Hematopoietic multipotent progenitor cell (in vitro differentiated cells): ENCODE measurements around the gene URI1. TPM values are rescaled to one million over a fixed set of nuclear protein-coding genes. Genes with fewer than 3 reads are reported as not detected.

Experiments used
- DNase-seq, 3 donors: peaks; one replicate each; pipeline ENCODE4 v3.0.0-alpha.2; 2011 to 2015; ENCODE audit warnings: low read depth in 2 of 3, low spot score in 2 of 3
- total RNA-seq: library from RNA; depleted of rRNA; stranded (reverse); fragments of >200 nt; gene quantifications from one replicate; pipeline ENCODE4 v1.2.3, GENCODE V29; 2012

URI1 gene
- total RNA-seq, 1 donor, result 27.5 TPM

GRCh38 chr19:29966588-29967249 is 24.7 kb downstream of the URI1 start:
- DNase-seq, result peak in 2 of 3 donors; percentile 45 to 59

- peak in 2 of 3 donors; percentile 37 to 59 for DNase-seq
These were observed 25.6 kb downstream of the URI1 start for GRCh38 chr19:29967623-29968022.

- no peak for DNase-seq
These were observed 27.9 kb downstream of the URI1 start for GRCh38 chr19:29969891-29970290.

GRCh38 chr19:29971002-29971401 is 29.0 kb downstream of the URI1 start:
- no peak for DNase-seq

GRCh38 chr19:29971648-29972047 is 29.6 kb downstream of the URI1 start:
- DNase-seq, result no peak

- no peak for DNase-seq
These were observed 32.7 kb downstream of the URI1 start for GRCh38 chr19:29974701-29975100.

- no peak for DNase-seq
These were observed 34.3 kb downstream of the URI1 start for GRCh38 chr19:29976151-29976943.

GRCh38 chr19:29978080-29978479 is 36.0 kb downstream of the URI1 start:
- DNase-seq, result peak in 2 of 3 donors; percentile 22 to 31

GRCh38 chr19:29983568-29983967 is 41.5 kb downstream of the URI1 start:
- no peak for DNase-seq

GRCh38 chr19:29985196-29985595 is 43.2 kb downstream of the URI1 start:
- no peak for DNase-seq

- DNase-seq, result no peak
These were observed 46.3 kb downstream of the URI1 start for GRCh38 chr19:29988351-29988750.

- DNase-seq, result no peak
These were observed 50.3 kb downstream of the URI1 start for GRCh38 chr19:29992233-29992867.

- no peak for DNase-seq
These were observed 57.5 kb downstream of the URI1 start for GRCh38 chr19:29999490-29999889.

GRCh38 chr19:30000862-30001261 is 58.8 kb downstream of the URI1 start:
- no peak for DNase-seq

GRCh38 chr19:30001301-30001700 is 59.3 kb downstream of the URI1 start:
- DNase-seq, result no peak

GRCh38 chr19:30001791-30002190 is 59.8 kb downstream of the URI1 start:
- peak in 1 of 3 donors; percentile 41 for DNase-seq

- DNase-seq, result no peak
These were observed 61.8 kb downstream of the URI1 start for GRCh38 chr19:30003866-30004265.

- DNase-seq, result no peak
These were observed 62.4 kb downstream of the URI1 start for GRCh38 chr19:30004403-30004802.

GRCh38 chr19:30006207-30006606 is 64.2 kb downstream of the URI1 start:
- DNase-seq, result no peak

- DNase-seq, result no peak
These were observed 66.1 kb downstream of the URI1 start for GRCh38 chr19:30008169-30008568.

GRCh38 chr19:30009013-30009412 is 67.0 kb downstream of the URI1 start:
- DNase-seq, result no peak
